Midbrain (tissue), 1 donor: ENCODE results near the gene PDE6H.
A peak's percentile ranks its signal among the peaks of the same experiment; 100 is the strongest.

Experiments
- DNase-seq: peaks from one replicate; lab custom pipeline; 2025; lab: John Stamatoyannopoulos, UW

The PDE6H gene

GRCh38 chr12:14972816-14973215 lies at the start of gene PDE6H:
PDE6H (plus strand) TSS chr12:14973042; CDS start chr12:14978013, 4,971 bp downstream.
- no peak for DNase-seq

GRCh38 chr12:14923944-14924343 lies 48.9 kb upstream of the PDE6H start:
- no peak for DNase-seq

- no peak for DNase-seq
These were observed 48.3 kb upstream of the PDE6H start for GRCh38 chr12:14924541-14924940.

GRCh38 chr12:14927267-14927666 lies 45.6 kb upstream of the PDE6H start:
- DNase-seq, result no peak

- no peak for DNase-seq
These were observed 43.9 kb upstream of the PDE6H start for GRCh38 chr12:14928931-14929330.

GRCh38 chr12:14930299-14930698 lies 42.5 kb upstream of the PDE6H start:
- no peak for DNase-seq

GRCh38 chr12:14931359-14931758 lies 41.5 kb upstream of the PDE6H start:
- DNase-seq, result no peak

GRCh38 chr12:14931791-14932560 lies 40.9 kb upstream of the PDE6H start:
- no peak for DNase-seq

GRCh38 chr12:14934511-14934910 lies 38.3 kb upstream of the PDE6H start:
- no peak for DNase-seq

- DNase-seq, result no peak
These were observed 37.8 kb upstream of the PDE6H start for GRCh38 chr12:14935031-14935430.

GRCh38 chr12:14936224-14936861 lies 36.5 kb upstream of the PDE6H start:
- DNase-seq, result no peak

GRCh38 chr12:14937014-14937413 lies 35.8 kb upstream of the PDE6H start:
- DNase-seq, result no peak

GRCh38 chr12:14937689-14938088 lies 35.2 kb upstream of the PDE6H start:
- DNase-seq, result no peak

GRCh38 chr12:14938301-14938700 lies 34.5 kb upstream of the PDE6H start, which contains the start of gene ERP27:
ERP27 (minus strand) TSS chr12:14938537; CDS start chr12:14938508, 29 bp downstream.
- DNase-seq, result no peak

GRCh38 chr12:14941369-14941768 lies 31.5 kb upstream of the PDE6H start:
- DNase-seq, result no peak

- no peak for DNase-seq
These were observed 30.5 kb upstream of the PDE6H start for GRCh38 chr12:14942196-14942931.

- no peak for DNase-seq
These were observed 26.7 kb upstream of the PDE6H start for GRCh38 chr12:14946162-14946561.

GRCh38 chr12:14946861-14947260 lies 26.0 kb upstream of the PDE6H start:
- no peak for DNase-seq

- peak; percentile 6 for DNase-seq
These were observed 24.2 kb upstream of the PDE6H start for GRCh38 chr12:14948672-14949071.

GRCh38 chr12:14949631-14950030 lies 23.2 kb upstream of the PDE6H start:
- no peak for DNase-seq

- no peak for DNase-seq
These were observed 22.4 kb upstream of the PDE6H start for GRCh38 chr12:14950421-14950820.

- DNase-seq, result no peak
These were observed 21.7 kb upstream of the PDE6H start for GRCh38 chr12:14950982-14951746.
